Urinary bladder (tissue), 4 donors: Measurements from ENCODE around the gene NLRP7. TPM values are rescaled to one million over a fixed set of nuclear protein-coding genes. Genes with fewer than 3 reads are reported as not detected.
"Not testable (repeated sequence)": the region's sequence is repeated elsewhere in the genome, so short reads cannot be mapped to it uniquely, and the experiment has no call there.

ENCODE experiments used
- DNase-seq: peaks from one replicate; pipeline ENCODE4 v3.0.0-alpha.2; 2015; ENCODE audit errors: extremely low spot score
- H3K27ac ChIP-seq: one replicate; pipeline ENCODE4 v1.5.1; 2013; ENCODE audit warnings: low read depth, mild to moderate bottlenecking, moderate library complexity
- H3K36me3 ChIP-seq: one replicate; pipeline ENCODE4 v1.6.1; 2013; ENCODE audit warnings: mild to moderate bottlenecking, moderate library complexity; ENCODE audit not compliant: insufficient read depth
- H3K4me1 ChIP-seq: one replicate; pipeline ENCODE4 v1.6.1; 2013; ENCODE audit warnings: mild to moderate bottlenecking, moderate library complexity; ENCODE audit not compliant: insufficient read depth
- H3K4me3 ChIP-seq: one replicate; pipeline ENCODE4 v1.5.1; 2013; ENCODE audit warnings: low read depth, low read length
- WGBS: extraction: QIAGEN DNeasy Blood & Tissue Kit; methylation state at CpG from one replicate; pipeline ENCODE4 v1.1.7; 2013; 5-methylcytosine and 5-hydroxymethylcytosine counted together
- polyA plus RNA-seq: library from polyadenylated mRNA; stranded (reverse); fragments of 200-250 nt; gene quantifications from one replicate; pipeline ENCODE4 v1.2.3, GENCODE V29; 2013
- total RNA-seq: library from RNA; depleted of rRNA; stranded (reverse); fragments of >200 nt; gene quantifications from one replicate; pipeline ENCODE4 v1.2.3, GENCODE V29; 2014
- donor health status: healthy with polysubstance abuse.
- donor health status: healthy.

NLRP7 gene
- total and polyA plus RNA-seq, 2 donors: not detected

GRCh38 chr19:54949412-54949811 is 2.1 kb upstream of the NLRP7 start:
- Histone ChIP-seq H3K4me1 (no peaks in the 10 kb centered on the region), H3K36me3 (no peaks in the 10 kb centered on the region), H3K4me3 (no peak overlapping the region), H3K27ac (no peak overlapping the region)
- 69% methylated on average over 2 of the region's 2 CpGs for whole genome bisulfite sequencing
- no peak for DNase-seq

GRCh38 chr19:54943772-54944361 is 3.5 kb downstream of the NLRP7 start:
- not testable (repeated sequence) for H3K36me3 ChIP-seq, DNase-seq, H3K4me3 ChIP-seq, H3K4me1 ChIP-seq, H3K27ac ChIP-seq
- 27% methylated on average over 11 of the region's 11 CpGs for WGBS

GRCh38 chr19:54939538-54939937 is 7.8 kb downstream of the NLRP7 start:
- not testable (repeated sequence) for H3K36me3 ChIP-seq, DNase-seq, H3K4me3 ChIP-seq, H3K4me1 ChIP-seq, H3K27ac ChIP-seq
- WGBS: 74% methylated on average over 23 of the region's 28 CpGs

GRCh38 chr19:54938906-54939305 is 8.4 kb downstream of the NLRP7 start:
- no peak for DNase-seq
- Histone ChIP-seq H3K4me3 (no peak overlapping the region), H3K4me1 (no peaks in the 10 kb centered on the region), H3K27ac (no peak overlapping the region), H3K36me3 (no peaks in the 10 kb centered on the region)
- WGBS: 75% methylated on average over 11 of the region's 11 CpGs

- Histone ChIP-seq H3K4me1 (no peaks in the 10 kb centered on the region), H3K27ac (no peak overlapping the region), H3K4me3 (no peak overlapping the region), H3K36me3 (no peaks in the 10 kb centered on the region)
- WGBS: 77% methylated on average over 9 of the region's 9 CpGs
- DNase-seq: no peak
These were observed 9.4 kb downstream of the NLRP7 start for GRCh38 chr19:54937926-54938325.

GRCh38 chr19:54928299-54928698 is 19.0 kb downstream of the NLRP7 start:
- DNase-seq: no peak
- no peak overlapping the region for H3K4me3 ChIP-seq
- 96% methylated on average over 2 of the region's 2 CpGs for WGBS
- no peaks in the 10 kb centered on the region for H3K36me3 ChIP-seq
- no peak overlapping the region for H3K27ac ChIP-seq
- no peaks in the 10 kb centered on the region for H3K4me1 ChIP-seq

- H3K27ac ChIP-seq: no peak overlapping the region
- no peaks in the 10 kb centered on the region for H3K4me1 ChIP-seq
- WGBS: 51% methylated on average over 9 of the region's 9 CpGs
- H3K36me3 ChIP-seq: no peaks in the 10 kb centered on the region
- no peak for DNase-seq
- no peak overlapping the region for H3K4me3 ChIP-seq
These were observed 24.1 kb downstream of the NLRP7 start for GRCh38 chr19:54923276-54923675.

- 63% methylated on average over 7 of the region's 7 CpGs for whole genome bisulfite sequencing
- no peaks in the 10 kb centered on the region for H3K36me3 ChIP-seq
- H3K4me3 ChIP-seq: no peak overlapping the region
- DNase-seq: no peak
- H3K4me1 ChIP-seq: no peaks in the 10 kb centered on the region
- no peak overlapping the region for H3K27ac ChIP-seq
These were observed 26.2 kb downstream of the NLRP7 start for GRCh38 chr19:54921082-54921481.

GRCh38 chr19:54919646-54920563 is 27.4 kb downstream of the NLRP7 start:
- not testable (repeated sequence) for H3K4me1 ChIP-seq, H3K36me3 ChIP-seq, H3K4me3 ChIP-seq, DNase-seq, H3K27ac ChIP-seq
- 31% methylated on average over 22 of the region's 24 CpGs for WGBS

GRCh38 chr19:54918499-54918898 is 28.8 kb downstream of the NLRP7 start:
- DNase-seq: no peak
- H3K4me1 ChIP-seq: no peaks in the 10 kb centered on the region
- WGBS: 84% methylated on average over 9 of the region's 9 CpGs
- H3K27ac ChIP-seq: no peak overlapping the region
- H3K4me3 ChIP-seq: no peak overlapping the region
- no peaks in the 10 kb centered on the region for H3K36me3 ChIP-seq

- 72% methylated on average over 11 of the region's 11 CpGs for WGBS
- H3K4me3 ChIP-seq: no peak overlapping the region
- no peaks in the 10 kb centered on the region for H3K36me3 ChIP-seq
- no peaks in the 10 kb centered on the region for H3K4me1 ChIP-seq
- no peak for DNase-seq
- H3K27ac ChIP-seq: no peak overlapping the region
These were observed 30.5 kb downstream of the NLRP7 start for GRCh38 chr19:54916822-54917221.

- not testable (repeated sequence) for H3K36me3 ChIP-seq, H3K4me3 ChIP-seq, H3K27ac ChIP-seq, DNase-seq, H3K4me1 ChIP-seq
- 73% methylated on average over 4 of the region's 5 CpGs for WGBS
These were observed 39.4 kb downstream of the NLRP7 start for GRCh38 chr19:54907899-54908298.

- DNase-seq: no peak
These were observed 40.5 kb downstream of the NLRP7 start for GRCh38 chr19:54906819-54907218.

GRCh38 chr19:54905803-54906511 is 41.4 kb downstream of the NLRP7 start, which contains the start of gene NCR1:
Gene NCR1, plus strand, starts transcription at chr19:54906148. Its CDS starts 40 bp downstream, at chr19:54906188.
- 36% methylated on average over 22 of the region's 22 CpGs for WGBS
- Histone ChIP-seq H3K4me3 (no peak within 1 kb of the TSS), H3K27ac (no peak within 1 kb of the TSS), H3K36me3 (no peaks in the 10 kb centered on the region), H3K4me1 (no peaks in the 10 kb centered on the region)
- no peak for DNase-seq

More at GRCh38 chr19:54906819-54907218, 40.5 kb downstream of the NLRP7 start:
- WGBS: 82% methylated on average over 7 of the region's 7 CpGs
- H3K4me3 ChIP-seq: no peak overlapping the region
- H3K36me3 ChIP-seq: no peaks in the 10 kb centered on the region
- H3K27ac ChIP-seq: no peak overlapping the region
- H3K4me1 ChIP-seq: no peaks in the 10 kb centered on the region
